Tibial nerve (tissue), 3 donors: ENCODE data around the gene ATAD1.

Source experiments
- CTCF ChIP-seq, 5 experiments: fragments of 200-600 bp in 3 of 5; fragments of 450-650 bp in 2 of 5; sonication (generic) in 3 of 5; IDR thresholded peaks; one replicate each; pipeline ENCODE4 v1.5.1; 2016 to 2019; ENCODE audit warnings: antibody characterized with exemption in 5 of 5, mild to moderate bottlenecking in 3 of 5, moderate library complexity in 2 of 5
- POLR2A ChIP-seq, 2 donors: fragments of 450-650 bp; IDR thresholded peaks; one replicate each; pipeline ENCODE4 v1.6.1; 2017; ENCODE audit warnings: antibody characterized with exemption in 2 of 2, mild to moderate bottlenecking in 2 of 2, moderate library complexity in 2 of 2

DNA sequence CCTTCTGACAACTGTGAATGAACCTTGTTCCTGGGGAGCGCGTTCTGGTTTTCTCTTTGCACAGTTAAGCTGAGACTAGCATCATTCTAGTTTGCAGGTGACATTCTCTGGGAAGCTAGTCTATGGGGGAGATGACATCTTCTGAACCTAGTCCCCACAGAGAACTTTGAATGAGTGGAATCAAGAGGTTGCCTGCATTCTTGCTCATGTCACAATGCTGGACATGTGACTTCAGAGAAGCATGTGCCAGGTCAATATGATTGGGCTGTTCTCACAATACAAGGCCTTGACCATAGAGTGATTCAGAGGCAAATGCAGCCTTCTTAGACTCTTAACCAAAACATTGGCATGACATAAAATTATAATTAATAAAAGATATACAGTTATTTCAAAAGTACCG, 23.2 kb upstream of the ATAD1 start:
- TF ChIP-seq CTCF (IDR thresholded peaks at IDR 0.05) (no peak), POLR2A (IDR thresholded peaks at IDR 0.05) (no peak)
